ENCODE data around the gene MYRIP.

GRCh38 chr3:40097131-40098117 is 288.0 kb downstream of the MYRIP start:
- TF ChIP-seq CTCF (IDR thresholded peaks at IDR 0.05): no peak
- no peak for TF ChIP-seq ELF1 (IDR thresholded peaks at IDR 0.05)
- no peak for TF ChIP-seq GABPA (IDR thresholded peaks at IDR 0.05; ENCODE audit: low read depth)
- no peak for TF ChIP-seq POLR2AphosphoS5 (IDR thresholded peaks at IDR 0.05; ENCODE audit: low read depth, low read length)
- no peak for TF ChIP-seq EP300 (IDR thresholded peaks at IDR 0.05; ENCODE audit: borderline replicate concordance in 1 of 2, low read depth in 1 of 2, low read length in 1 of 2)
- TF ChIP-seq REST (IDR thresholded peaks at IDR 0.05; ENCODE audit: low read depth, low read length): no peak
- TF ChIP-seq EZH2phosphoT487 (IDR thresholded peaks at IDR 0.05; ENCODE audit: borderline replicate concordance, low read depth): no peak
- no peak for TF ChIP-seq GATA2 (CRISPR knock-in tag; IDR thresholded peaks at IDR 0.05)
- no peak for TF ChIP-seq YY1 (IDR thresholded peaks at IDR 0.05; ENCODE audit: low read depth)
- no peak for TF ChIP-seq RFX5 (IDR thresholded peaks at IDR 0.05; ENCODE audit: low read length)
- no peak for TF ChIP-seq RCOR1 (IDR thresholded peaks at IDR 0.05; ENCODE audit: low read length)
- TF ChIP-seq FOXM1 (IDR thresholded peaks at IDR 0.05; ENCODE audit: low read depth): no peak
- no peak for TF ChIP-seq CHD2 (IDR thresholded peaks at IDR 0.05; ENCODE audit: low read length, partially characterized antibody)
- no peak for TF ChIP-seq MXI1 (IDR thresholded peaks at IDR 0.05; ENCODE audit: low read depth, low read length)

Measured in SK-N-SH (cell line).